Measurements from ENCODE around the gene PHF13. TPM values are rescaled to one million over a fixed set of nuclear protein-coding genes. Genes with fewer than 3 reads are reported as not detected.
A peak's percentile ranks its signal among the peaks of the same experiment; 100 is the strongest.

Gene PHF13
- total and polyA plus RNA-seq, 2 experiments from 2014 or later, result 9.6 to 11.4 TPM

DNA sequence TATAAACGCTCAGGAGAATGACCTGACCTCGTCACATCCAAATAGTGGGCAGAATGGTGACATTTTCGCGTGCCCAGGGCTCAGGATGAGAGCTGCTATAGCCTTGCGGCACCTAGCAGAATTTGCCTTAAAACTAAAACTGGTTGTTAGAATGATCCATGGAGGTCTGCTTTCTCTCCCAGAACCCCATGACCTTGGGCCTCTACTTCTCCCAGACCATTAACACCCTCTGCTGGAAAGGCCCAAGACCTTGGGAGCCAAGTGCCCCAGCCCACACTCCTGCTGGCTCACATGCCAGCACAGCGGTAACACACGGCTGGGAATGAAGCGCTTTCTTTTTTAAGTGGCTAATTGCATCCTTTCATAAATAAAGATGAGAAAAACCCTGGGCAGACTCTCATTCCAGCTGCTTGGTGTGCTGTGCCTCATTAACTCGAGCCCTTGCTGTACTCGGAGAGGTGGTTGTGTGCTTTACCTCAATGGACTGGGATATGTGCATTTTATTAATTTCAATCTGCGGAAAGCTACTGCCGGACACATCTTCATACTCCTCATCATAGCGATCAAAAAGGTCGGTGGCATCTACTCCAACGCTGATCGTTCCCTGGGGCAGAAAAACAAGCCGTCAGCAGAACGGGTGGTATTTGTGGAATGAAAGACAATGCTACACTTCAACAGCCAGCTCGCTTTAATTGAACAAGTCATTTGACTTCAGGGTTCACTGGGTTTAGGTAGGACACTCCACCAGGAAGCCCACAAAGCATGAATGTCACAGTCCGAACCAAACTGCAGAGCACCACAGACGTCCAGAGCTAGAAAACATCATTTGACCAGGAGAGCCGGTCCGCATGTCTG lies 40.1 kb downstream of the PHF13 start:
- Histone ChIP-seq H3K9me3 (ENCODE audit: low read depth) (no peaks in the 10 kb centered on the region), H4K20me1 (ENCODE audit: insufficient read depth, poor library complexity, severe bottlenecking) (peaks cover under 1% of the 10 kb centered on the region), H3K27ac (no peak overlapping the region), H3K4me2 (no peak overlapping the region), H2AFZ (no peak overlapping the region), H3K9me2 (replicated peaks; ENCODE audit: insufficient read depth) (no peaks in the 10 kb centered on the region), H3K27me3 (no peaks in the 10 kb centered on the region), H3K4me1 (ENCODE audit: insufficient read depth) (peaks cover 2% of the 10 kb centered on the region), H3K36me3 (replicated peaks; ENCODE audit: insufficient read depth, low read depth) (no peaks in the 10 kb centered on the region), H3K4me3 (no peak overlapping the region), H3K79me2 (no peaks in the 10 kb centered on the region)
- WGBS (ENCODE audit: low lambda C conversion rate, missing lambda C conversion rate), result 92% methylated on average over 23 of the region's 23 CpGs
- TF ChIP-seq, protein P1, sequence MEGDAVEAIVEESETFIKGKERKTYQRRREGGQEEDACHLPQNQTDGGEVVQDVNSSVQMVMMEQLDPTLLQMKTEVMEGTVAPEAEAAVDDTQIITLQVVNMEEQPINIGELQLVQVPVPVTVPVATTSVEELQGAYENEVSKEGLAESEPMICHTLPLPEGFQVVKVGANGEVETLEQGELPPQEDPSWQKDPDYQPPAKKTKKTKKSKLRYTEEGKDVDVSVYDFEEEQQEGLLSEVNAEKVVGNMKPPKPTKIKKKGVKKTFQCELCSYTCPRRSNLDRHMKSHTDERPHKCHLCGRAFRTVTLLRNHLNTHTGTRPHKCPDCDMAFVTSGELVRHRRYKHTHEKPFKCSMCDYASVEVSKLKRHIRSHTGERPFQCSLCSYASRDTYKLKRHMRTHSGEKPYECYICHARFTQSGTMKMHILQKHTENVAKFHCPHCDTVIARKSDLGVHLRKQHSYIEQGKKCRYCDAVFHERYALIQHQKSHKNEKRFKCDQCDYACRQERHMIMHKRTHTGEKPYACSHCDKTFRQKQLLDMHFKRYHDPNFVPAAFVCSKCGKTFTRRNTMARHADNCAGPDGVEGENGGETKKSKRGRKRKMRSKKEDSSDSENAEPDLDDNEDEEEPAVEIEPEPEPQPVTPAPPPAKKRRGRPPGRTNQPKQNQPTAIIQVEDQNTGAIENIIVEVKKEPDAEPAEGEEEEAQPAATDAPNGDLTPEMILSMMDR (IDR thresholded peaks at IDR 0.05; ENCODE audit: poor library complexity), result no peak
- TF ChIP-seq EZH2 (IDR thresholded peaks at IDR 0.05; ENCODE audit: borderline replicate concordance), result no peak
- TF ChIP-seq EZH2phosphoT487 (IDR thresholded peaks at IDR 0.05; ENCODE audit: low read depth, severe bottlenecking, unreplicated experiment), result no peak
- DNase-seq (ENCODE audit: low spot score), result no peak

DNA sequence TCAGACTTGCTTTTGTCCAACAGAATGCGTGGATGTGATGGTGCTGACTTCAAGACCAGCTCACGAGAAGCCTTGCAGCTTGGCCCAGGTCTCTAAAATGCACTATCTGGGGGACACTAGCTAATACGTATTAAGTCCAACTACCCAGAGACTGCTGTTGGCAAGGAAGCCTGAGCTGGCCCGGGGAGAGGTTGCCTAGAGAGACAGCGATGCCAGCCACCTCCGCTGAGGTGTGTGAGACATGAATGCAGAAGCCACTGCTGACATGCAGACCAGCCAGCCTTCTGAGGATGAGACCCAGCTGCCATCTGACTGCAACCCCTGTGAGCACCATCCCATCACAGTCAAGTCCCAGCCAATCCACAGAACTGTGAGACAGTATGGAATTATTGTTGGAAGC lies 43.6 kb downstream of the PHF13 start:
- no peak overlapping the region for H3K27ac ChIP-seq
- no peaks in the 10 kb centered on the region for H3K79me2 ChIP-seq
- DNase-seq (ENCODE audit: low spot score), result no peak
- no peak overlapping the region for H3K4me3 ChIP-seq
- H3K9me3 ChIP-seq (ENCODE audit: low read depth), result no peaks in the 10 kb centered on the region
- 97% methylated on average over 6 of the region's 6 CpGs for WGBS (ENCODE audit: low lambda C conversion rate, missing lambda C conversion rate)
- no peak overlapping the region for H2AFZ ChIP-seq
- H3K36me3 ChIP-seq (replicated peaks; ENCODE audit: insufficient read depth, low read depth), result no peaks in the 10 kb centered on the region
- H4K20me1 ChIP-seq (ENCODE audit: insufficient read depth, poor library complexity, severe bottlenecking), result peaks cover 4% of the 10 kb centered on the region
- no peaks in the 10 kb centered on the region for H3K27me3 ChIP-seq
- no peak overlapping the region for H3K4me2 ChIP-seq
- no peaks in the 10 kb centered on the region for H3K9me2 ChIP-seq (replicated peaks; ENCODE audit: insufficient read depth)
- TF ChIP-seq EZH2 (IDR thresholded peaks at IDR 0.05; ENCODE audit: borderline replicate concordance) (no peak), EZH2phosphoT487 (IDR thresholded peaks at IDR 0.05; ENCODE audit: low read depth, severe bottlenecking, unreplicated experiment) (no peak)
- TF ChIP-seq, protein P1 (IDR thresholded peaks at IDR 0.05; ENCODE audit: poor library complexity), result no peak
- peaks cover 5% of the 10 kb centered on the region for H3K4me1 ChIP-seq (ENCODE audit: insufficient read depth)

DNA sequence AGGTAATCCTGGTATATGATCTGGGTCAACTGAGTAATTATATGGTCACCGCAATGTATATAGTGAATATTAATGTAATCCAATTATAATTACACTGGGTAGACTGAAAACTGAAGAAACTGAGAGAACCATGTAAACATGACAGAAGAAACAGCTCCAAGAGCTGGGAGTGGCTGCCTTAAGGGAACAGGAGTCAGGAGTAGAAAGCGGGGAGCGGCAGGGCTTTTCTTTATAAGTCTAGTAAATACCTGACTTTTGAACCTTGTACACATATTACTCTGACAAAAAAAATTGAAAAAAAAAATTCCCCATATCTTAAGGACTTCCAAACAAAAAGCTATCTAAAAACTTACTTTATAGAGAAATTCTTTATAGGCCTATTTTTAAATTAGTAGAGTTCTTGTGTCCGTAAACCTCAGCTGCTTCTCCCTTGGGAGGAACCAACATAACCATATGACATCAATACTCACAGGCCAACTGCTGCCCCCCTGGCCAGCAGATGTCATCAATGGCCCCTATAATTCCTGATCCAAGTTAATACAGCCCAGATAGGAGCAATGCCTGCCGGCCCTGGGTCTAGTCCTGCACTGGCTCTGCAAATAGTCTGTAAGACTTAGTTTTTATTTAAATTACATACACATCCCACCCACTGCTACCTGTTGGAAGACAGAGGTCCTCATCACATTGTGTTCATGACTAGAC lies 45.0 kb downstream of the PHF13 start:
- H3K79me2 ChIP-seq, result no peaks in the 10 kb centered on the region
- H3K27me3 ChIP-seq, result no peaks in the 10 kb centered on the region
- peak overlapping the region; percentile 31 for H3K27ac ChIP-seq
- DNase-seq (ENCODE audit: low spot score), result no peak
- H3K4me2 ChIP-seq, result no peak overlapping the region
- H3K9me3 ChIP-seq (ENCODE audit: low read depth), result no peaks in the 10 kb centered on the region
- 75% methylated on average over 5 of the region's 5 CpGs for WGBS (ENCODE audit: low lambda C conversion rate, missing lambda C conversion rate)
- H2AFZ ChIP-seq, result no peak overlapping the region
- peaks cover 5% of the 10 kb centered on the region for H3K4me1 ChIP-seq (ENCODE audit: insufficient read depth)
- no peaks in the 10 kb centered on the region for H3K36me3 ChIP-seq (replicated peaks; ENCODE audit: insufficient read depth, low read depth)
- no peak for TF ChIP-seq EZH2 (IDR thresholded peaks at IDR 0.05; ENCODE audit: borderline replicate concordance)
- H4K20me1 ChIP-seq (ENCODE audit: insufficient read depth, poor library complexity, severe bottlenecking), result peaks cover 4% of the 10 kb centered on the region
- H3K4me3 ChIP-seq, result no peak overlapping the region
- no peaks in the 10 kb centered on the region for H3K9me2 ChIP-seq (replicated peaks; ENCODE audit: insufficient read depth)
